WTC11 (cell line): ENCODE measurements around the gene STARD13. TPM values are rescaled to one million over a fixed set of nuclear protein-coding genes. Genes with fewer than 3 reads are reported as not detected.

Experiments
- ATAC-seq: fragments of 200-7000 bp; cut with Tn5 transposase; 2 replicates; pipeline ENCODE4 v1.10.0; 2021; ENCODE audit warnings: mild to moderate bottlenecking, moderate library complexity
- CTCF ChIA-PET: fragments of 300-600 bp; sonication (Branson Sonifier 250); formaldehyde crosslinking; loops from one replicate; lab custom pipeline; 2021; ENCODE audit warnings: antibody characterized with exemption; lab: Charles Lee
- POLR2A ChIA-PET: fragments of 350-600 bp; sonication (Branson Sonifier 250); formaldehyde crosslinking; loops from one replicate; lab custom pipeline; 2021; ENCODE audit warnings: antibody characterized with exemption; lab: Charles Lee
- DNase-seq: peaks from one replicate; pipeline ENCODE4 v3.0.0; 2021; ENCODE audit warnings: low spot score
- H3K27ac Mint-ChIP-seq: 2 replicates; pipeline ENCODE4 v1.8.0; 2021; ENCODE audit warnings: mixed read lengths
- H3K27me3 Mint-ChIP-seq: 2 replicates; pipeline ENCODE4 v1.8.0; 2021; ENCODE audit warnings: low read depth, mild to moderate bottlenecking, moderate library complexity, mixed read lengths
- H3K36me3 Mint-ChIP-seq: 2 replicates; pipeline ENCODE4 v1.8.0; 2021; ENCODE audit warnings: mixed read lengths
- H3K4me1 Mint-ChIP-seq: 2 replicates; pipeline ENCODE4 v1.8.0; 2022; ENCODE audit warnings: mixed read lengths
- H3K4me3 Mint-ChIP-seq: 2 replicates; pipeline ENCODE4 v1.8.0; 2021; ENCODE audit warnings: mild to moderate bottlenecking, moderate library complexity, mixed read lengths
- H3K9me3 Mint-ChIP-seq: 2 replicates; pipeline ENCODE4 v1.8.0; 2021; ENCODE audit warnings: mixed read lengths
- ELF4 ChIP-seq: sonication (generic); formaldehyde crosslinking; IDR thresholded peaks from 2 replicates; pipeline ENCODE4 v1.8.1; 2022; ENCODE audit warnings: low read depth, mild to moderate bottlenecking, moderate library complexity, missing genetic modification reagents
- KAT7 ChIP-seq: sonication (generic); formaldehyde crosslinking; IDR thresholded peaks from 2 replicates; pipeline ENCODE4 v1.8.1; 2023; ENCODE audit warnings: missing genetic modification reagents, mild to moderate bottlenecking, borderline replicate concordance
- NFATC4 ChIP-seq: fragments of 250-450 bp; sonication (Bioruptor Pico); IDR thresholded peaks from 2 replicates; pipeline ENCODE4 v1.9.0; 2021; ENCODE audit warnings: mild to moderate bottlenecking
- NFE2L1 ChIP-seq: sonication (generic); formaldehyde crosslinking; IDR thresholded peaks from 2 replicates; pipeline ENCODE4 v1.8.1; 2023; ENCODE audit warnings: missing genetic modification reagents
- NFYB ChIP-seq: sonication (generic); formaldehyde crosslinking; conservative IDR thresholded peaks from 2 replicates; pipeline ENCODE4 v1.8.0; 2022; ENCODE audit warnings: low read depth, missing genetic modification reagents
- NR1H2 ChIP-seq: sonication (generic); formaldehyde crosslinking; IDR thresholded peaks from 2 replicates; pipeline ENCODE4 v1.9.0; 2021; ENCODE audit warnings: mild to moderate bottlenecking, moderate library complexity, missing genetic modification reagents
- NR3C1 ChIP-seq: sonication (generic); formaldehyde crosslinking; conservative IDR thresholded peaks from 2 replicates; pipeline ENCODE4 v1.8.1; 2023; ENCODE audit warnings: low read depth, mild to moderate bottlenecking, missing genetic modification reagents
- RELA ChIP-seq: sonication (generic); formaldehyde crosslinking; IDR thresholded peaks from 2 replicates; pipeline ENCODE4 v1.8.1; 2022; ENCODE audit warnings: missing genetic modification reagents, mild to moderate bottlenecking, borderline replicate concordance
- SP1 ChIP-seq: sonication (generic); formaldehyde crosslinking; conservative IDR thresholded peaks from 2 replicates; pipeline ENCODE4 v1.8.1; 2022; ENCODE audit warnings: missing genetic modification reagents
- TEAD1 ChIP-seq: sonication (generic); formaldehyde crosslinking; IDR thresholded peaks from 2 replicates; pipeline ENCODE4 v1.8.0; 2022; ENCODE audit warnings: mild to moderate bottlenecking, missing genetic modification reagents
- TEAD4 ChIP-seq: sonication (generic); formaldehyde crosslinking; IDR thresholded peaks from 2 replicates; pipeline ENCODE4 v1.8.0; 2022; ENCODE audit warnings: mild to moderate bottlenecking, missing genetic modification reagents
- ZNF416 ChIP-seq: fragments of 250-450 bp; sonication (Bioruptor Pico); IDR thresholded peaks from 2 replicates; pipeline ENCODE4 v1.9.0; 2021; ENCODE audit warnings: mild to moderate bottlenecking, inconsistent platforms
- total RNA-seq: library from RNA; stranded (reverse); gene quantifications from 3 replicates; pipeline ENCODE4 v1.2.3, GENCODE V29; 2021
- TF ChIP-seq, protein P1 (sequence below): sonication (generic); formaldehyde crosslinking; IDR thresholded peaks from 2 replicates; pipeline ENCODE4 v1.8.1; 2022; ENCODE audit warnings: low read depth, mild to moderate bottlenecking, moderate library complexity, missing genetic modification reagents, borderline replicate concordance
- TF ChIP-seq, protein P2 (sequence below): fragments of 250-450 bp; sonication (Bioruptor Pico); IDR thresholded peaks from 2 replicates; pipeline ENCODE4 v1.8.0; 2021; ENCODE audit warnings: mild to moderate bottlenecking
- TF ChIP-seq, protein P3 (sequence below): sonication (generic); formaldehyde crosslinking; IDR thresholded peaks from 2 replicates; pipeline ENCODE4 v1.8.1; 2022; ENCODE audit warnings: mild to moderate bottlenecking, missing genetic modification reagents, moderate library complexity, borderline replicate concordance
- TF ChIP-seq, protein P4 (sequence below): sonication (generic); formaldehyde crosslinking; IDR thresholded peaks from 2 replicates; pipeline ENCODE4 v1.8.1; 2022; ENCODE audit warnings: mild to moderate bottlenecking, moderate library complexity, missing genetic modification reagents
- TF ChIP-seq, protein P5 (sequence below): sonication (generic); formaldehyde crosslinking; IDR thresholded peaks from 2 replicates; pipeline ENCODE4 v1.8.0; 2023; ENCODE audit warnings: missing genetic modification reagents, mild to moderate bottlenecking, borderline replicate concordance
- TF ChIP-seq, protein P6 (sequence below): fragments of 250-450 bp; sonication (Bioruptor Pico); IDR thresholded peaks from 2 replicates; pipeline ENCODE4 v1.9.0; 2021; ENCODE audit warnings: mild to moderate bottlenecking
- TF ChIP-seq, protein P7 (sequence below): sonication (generic); formaldehyde crosslinking; IDR thresholded peaks from 2 replicates; pipeline ENCODE4 v1.8.0; 2023; ENCODE audit warnings: missing genetic modification reagents

Gene STARD13
- total RNA-seq, 1 experiment from 2014 or later, result 4.4 TPM

DNA sequence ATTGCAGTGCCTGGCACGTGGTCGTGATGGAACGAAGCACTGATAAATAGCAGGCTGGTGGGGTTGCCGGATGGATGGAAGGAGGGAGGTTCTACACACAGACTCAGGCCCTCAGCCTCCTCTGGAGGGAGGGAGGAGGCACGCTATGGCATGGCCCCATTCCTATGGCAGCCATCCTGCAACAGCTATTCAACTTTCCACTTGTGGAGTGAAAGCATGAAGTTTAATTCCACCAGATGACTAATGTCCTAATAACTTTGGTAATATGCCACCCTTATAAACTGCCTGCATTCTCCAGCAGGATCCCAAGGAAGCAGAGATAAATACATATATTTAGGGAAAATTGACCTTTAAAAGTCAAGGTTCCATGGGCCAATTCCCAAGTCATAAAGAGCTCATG lies 176.9 kb downstream of the STARD13 start:
- ChIA-PET POLR2A (no interaction called here), CTCF (interaction anchor here (1.2 kb wide), 1 partner anchor 20 kb away, joined by 3 read pairs; no protein-coding TSS in a partner anchor)
- no peaks in the 10 kb centered on the region for H3K4me1 Mint-ChIP-seq
- H3K27ac Mint-ChIP-seq, result no peak overlapping the region
- H3K4me3 Mint-ChIP-seq, result no peak overlapping the region
- no peaks in the 10 kb centered on the region for H3K36me3 Mint-ChIP-seq
- H3K9me3 Mint-ChIP-seq, result no peaks in the 10 kb centered on the region
- no peaks in the 10 kb centered on the region for H3K27me3 Mint-ChIP-seq
- ATAC-seq (no peak), DNase-seq (no peak)
- TF ChIP-seq NFE2L1 (no peak), KAT7 (no peak), NR1H2 (CRISPR knock-in tag) (no peak), NFATC4 (no peak), ZNF416 (CRISPR knock-in tag) (no peak), RELA (no peak), TEAD4 (CRISPR knock-in tag) (no peak), TEAD1 (no peak), NR3C1 (CRISPR knock-in tag) (no peak), SP1 (CRISPR knock-in tag) (no peak)
- TF ChIP-seq, protein P1, sequence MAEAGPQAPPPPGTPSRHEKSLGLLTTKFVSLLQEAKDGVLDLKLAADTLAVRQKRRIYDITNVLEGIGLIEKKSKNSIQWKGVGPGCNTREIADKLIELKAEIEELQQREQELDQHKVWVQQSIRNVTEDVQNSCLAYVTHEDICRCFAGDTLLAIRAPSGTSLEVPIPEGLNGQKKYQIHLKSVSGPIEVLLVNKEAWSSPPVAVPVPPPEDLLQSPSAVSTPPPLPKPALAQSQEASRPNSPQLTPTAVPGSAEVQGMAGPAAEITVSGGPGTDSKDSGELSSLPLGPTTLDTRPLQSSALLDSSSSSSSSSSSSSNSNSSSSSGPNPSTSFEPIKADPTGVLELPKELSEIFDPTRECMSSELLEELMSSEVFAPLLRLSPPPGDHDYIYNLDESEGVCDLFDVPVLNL (CRISPR knock-in tag), result no peak
- TF ChIP-seq, protein P2, sequence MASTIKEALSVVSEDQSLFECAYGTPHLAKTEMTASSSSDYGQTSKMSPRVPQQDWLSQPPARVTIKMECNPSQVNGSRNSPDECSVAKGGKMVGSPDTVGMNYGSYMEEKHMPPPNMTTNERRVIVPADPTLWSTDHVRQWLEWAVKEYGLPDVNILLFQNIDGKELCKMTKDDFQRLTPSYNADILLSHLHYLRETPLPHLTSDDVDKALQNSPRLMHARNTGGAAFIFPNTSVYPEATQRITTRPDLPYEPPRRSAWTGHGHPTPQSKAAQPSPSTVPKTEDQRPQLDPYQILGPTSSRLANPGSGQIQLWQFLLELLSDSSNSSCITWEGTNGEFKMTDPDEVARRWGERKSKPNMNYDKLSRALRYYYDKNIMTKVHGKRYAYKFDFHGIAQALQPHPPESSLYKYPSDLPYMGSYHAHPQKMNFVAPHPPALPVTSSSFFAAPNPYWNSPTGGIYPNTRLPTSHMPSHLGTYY (CRISPR knock-in tag), result no peak
- TF ChIP-seq, protein P3, sequence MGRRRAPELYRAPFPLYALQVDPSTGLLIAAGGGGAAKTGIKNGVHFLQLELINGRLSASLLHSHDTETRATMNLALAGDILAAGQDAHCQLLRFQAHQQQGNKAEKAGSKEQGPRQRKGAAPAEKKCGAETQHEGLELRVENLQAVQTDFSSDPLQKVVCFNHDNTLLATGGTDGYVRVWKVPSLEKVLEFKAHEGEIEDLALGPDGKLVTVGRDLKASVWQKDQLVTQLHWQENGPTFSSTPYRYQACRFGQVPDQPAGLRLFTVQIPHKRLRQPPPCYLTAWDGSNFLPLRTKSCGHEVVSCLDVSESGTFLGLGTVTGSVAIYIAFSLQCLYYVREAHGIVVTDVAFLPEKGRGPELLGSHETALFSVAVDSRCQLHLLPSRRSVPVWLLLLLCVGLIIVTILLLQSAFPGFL (CRISPR knock-in tag), result no peak
- TF ChIP-seq, protein P4, sequence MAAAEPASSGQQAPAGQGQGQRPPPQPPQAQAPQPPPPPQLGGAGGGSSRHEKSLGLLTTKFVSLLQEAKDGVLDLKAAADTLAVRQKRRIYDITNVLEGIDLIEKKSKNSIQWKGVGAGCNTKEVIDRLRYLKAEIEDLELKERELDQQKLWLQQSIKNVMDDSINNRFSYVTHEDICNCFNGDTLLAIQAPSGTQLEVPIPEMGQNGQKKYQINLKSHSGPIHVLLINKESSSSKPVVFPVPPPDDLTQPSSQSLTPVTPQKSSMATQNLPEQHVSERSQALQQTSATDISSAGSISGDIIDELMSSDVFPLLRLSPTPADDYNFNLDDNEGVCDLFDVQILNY, result no peak
- TF ChIP-seq, protein P5, sequence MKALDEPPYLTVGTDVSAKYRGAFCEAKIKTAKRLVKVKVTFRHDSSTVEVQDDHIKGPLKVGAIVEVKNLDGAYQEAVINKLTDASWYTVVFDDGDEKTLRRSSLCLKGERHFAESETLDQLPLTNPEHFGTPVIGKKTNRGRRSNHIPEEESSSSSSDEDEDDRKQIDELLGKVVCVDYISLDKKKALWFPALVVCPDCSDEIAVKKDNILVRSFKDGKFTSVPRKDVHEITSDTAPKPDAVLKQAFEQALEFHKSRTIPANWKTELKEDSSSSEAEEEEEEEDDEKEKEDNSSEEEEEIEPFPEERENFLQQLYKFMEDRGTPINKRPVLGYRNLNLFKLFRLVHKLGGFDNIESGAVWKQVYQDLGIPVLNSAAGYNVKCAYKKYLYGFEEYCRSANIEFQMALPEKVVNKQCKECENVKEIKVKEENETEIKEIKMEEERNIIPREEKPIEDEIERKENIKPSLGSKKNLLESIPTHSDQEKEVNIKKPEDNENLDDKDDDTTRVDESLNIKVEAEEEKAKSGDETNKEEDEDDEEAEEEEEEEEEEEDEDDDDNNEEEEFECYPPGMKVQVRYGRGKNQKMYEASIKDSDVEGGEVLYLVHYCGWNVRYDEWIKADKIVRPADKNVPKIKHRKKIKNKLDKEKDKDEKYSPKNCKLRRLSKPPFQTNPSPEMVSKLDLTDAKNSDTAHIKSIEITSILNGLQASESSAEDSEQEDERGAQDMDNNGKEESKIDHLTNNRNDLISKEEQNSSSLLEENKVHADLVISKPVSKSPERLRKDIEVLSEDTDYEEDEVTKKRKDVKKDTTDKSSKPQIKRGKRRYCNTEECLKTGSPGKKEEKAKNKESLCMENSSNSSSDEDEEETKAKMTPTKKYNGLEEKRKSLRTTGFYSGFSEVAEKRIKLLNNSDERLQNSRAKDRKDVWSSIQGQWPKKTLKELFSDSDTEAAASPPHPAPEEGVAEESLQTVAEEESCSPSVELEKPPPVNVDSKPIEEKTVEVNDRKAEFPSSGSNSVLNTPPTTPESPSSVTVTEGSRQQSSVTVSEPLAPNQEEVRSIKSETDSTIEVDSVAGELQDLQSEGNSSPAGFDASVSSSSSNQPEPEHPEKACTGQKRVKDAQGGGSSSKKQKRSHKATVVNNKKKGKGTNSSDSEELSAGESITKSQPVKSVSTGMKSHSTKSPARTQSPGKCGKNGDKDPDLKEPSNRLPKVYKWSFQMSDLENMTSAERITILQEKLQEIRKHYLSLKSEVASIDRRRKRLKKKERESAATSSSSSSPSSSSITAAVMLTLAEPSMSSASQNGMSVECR (CRISPR knock-in tag), result no peak
- TF ChIP-seq, protein P6, sequence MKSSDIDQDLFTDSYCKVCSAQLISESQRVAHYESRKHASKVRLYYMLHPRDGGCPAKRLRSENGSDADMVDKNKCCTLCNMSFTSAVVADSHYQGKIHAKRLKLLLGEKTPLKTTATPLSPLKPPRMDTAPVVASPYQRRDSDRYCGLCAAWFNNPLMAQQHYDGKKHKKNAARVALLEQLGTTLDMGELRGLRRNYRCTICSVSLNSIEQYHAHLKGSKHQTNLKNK (CRISPR knock-in tag), result no peak

DNA sequence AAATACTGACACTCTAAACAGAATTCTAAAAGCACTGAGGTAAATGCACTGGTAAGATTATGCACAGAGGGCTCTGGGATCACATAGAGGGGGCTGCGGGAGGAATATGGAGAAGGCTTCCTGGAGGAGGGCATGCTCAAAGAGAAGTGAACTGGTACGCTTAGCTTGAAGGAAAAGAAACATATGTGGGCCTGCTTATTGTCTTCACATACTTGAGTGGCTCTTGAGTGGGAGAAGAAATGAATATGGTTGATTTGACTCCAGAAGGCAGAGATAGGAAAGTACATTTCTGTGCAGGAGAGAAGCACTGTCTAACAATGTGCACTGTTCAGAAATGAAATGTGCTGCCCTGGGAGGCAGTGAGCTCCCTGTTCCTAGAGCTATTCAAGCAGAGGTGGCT lies 178.2 kb downstream of the STARD13 start:
- no peak overlapping the region for H3K27ac Mint-ChIP-seq
- CTCF ChIA-PET, result no interaction called here
- ATAC-seq (no peak), DNase-seq (no peak)
- POLR2A ChIA-PET, result no interaction called here
- H3K36me3 Mint-ChIP-seq, result no peaks in the 10 kb centered on the region
- H3K4me1 Mint-ChIP-seq, result no peaks in the 10 kb centered on the region
- H3K4me3 Mint-ChIP-seq, result no peak overlapping the region
- H3K9me3 Mint-ChIP-seq, result no peaks in the 10 kb centered on the region
- no peaks in the 10 kb centered on the region for H3K27me3 Mint-ChIP-seq
- TF ChIP-seq NFYB (CRISPR knock-in tag) (no peak), ELF4 (CRISPR knock-in tag) (no peak)
- TF ChIP-seq, protein P7, sequence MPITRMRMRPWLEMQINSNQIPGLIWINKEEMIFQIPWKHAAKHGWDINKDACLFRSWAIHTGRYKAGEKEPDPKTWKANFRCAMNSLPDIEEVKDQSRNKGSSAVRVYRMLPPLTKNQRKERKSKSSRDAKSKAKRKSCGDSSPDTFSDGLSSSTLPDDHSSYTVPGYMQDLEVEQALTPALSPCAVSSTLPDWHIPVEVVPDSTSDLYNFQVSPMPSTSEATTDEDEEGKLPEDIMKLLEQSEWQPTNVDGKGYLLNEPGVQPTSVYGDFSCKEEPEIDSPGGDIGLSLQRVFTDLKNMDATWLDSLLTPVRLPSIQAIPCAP, result no peak
